A673 (cell line): Measurements from ENCODE around the gene RHOV. TPM values are rescaled to one million over a fixed set of nuclear protein-coding genes. Genes with fewer than 3 reads are reported as not detected.
A peak's percentile ranks its signal among the peaks of the same experiment; 100 is the strongest.

Source experiments
- BruUV-seq: library from RNA; stranded (reverse); fragments of 400-500 nt; replicated peaks from 2 replicates; lab custom pipeline; 2021; lab: Mats Ljungman, UMichigan
- CTCF ChIA-PET: fragments of 300-600 bp; sonication (Branson Sonifier 250); formaldehyde crosslinking; loops from one replicate; lab custom pipeline; 2022; ENCODE audit warnings: antibody characterized with exemption; lab: Charles Lee
- POLR2A ChIA-PET: fragments of 300-600 bp; sonication (Branson Sonifier 250); formaldehyde crosslinking; loops from one replicate; lab custom pipeline; 2022; ENCODE audit warnings: antibody characterized with exemption; ENCODE audit not compliant: low non-redundant PET; lab: Charles Lee
- DNase-seq: peaks from one replicate; pipeline ENCODE4 v3.0.0-alpha.2; 2015; ENCODE audit warnings: low spot score
- H3K27ac ChIP-seq: fragments of 200-600 bp; sonication (generic); 2 replicates; pipeline ENCODE4 v1.5.1; 2016; ENCODE audit warnings: mixed run types, low read depth, mild to moderate bottlenecking, mixed read lengths, antibody characterized with exemption, low read length; ENCODE audit not compliant: poor library complexity, severe bottlenecking
- H3K27me3 ChIP-seq: fragments of 200-600 bp; sonication (generic); replicated peaks from 2 replicates; pipeline ENCODE4 v1.6.1; 2017; ENCODE audit warnings: mixed run types, low read depth, mild to moderate bottlenecking, mixed read lengths, antibody characterized with exemption, low read length; ENCODE audit not compliant: insufficient read depth, poor library complexity
- H3K36me3 ChIP-seq: fragments of 200-600 bp; sonication (generic); 2 replicates; pipeline ENCODE4 v1.6.1; 2016; ENCODE audit warnings: mixed run types, mild to moderate bottlenecking, mixed read lengths, antibody characterized with exemption, low read length; ENCODE audit not compliant: insufficient read depth, poor library complexity, severe bottlenecking
- H3K4me1 ChIP-seq: fragments of 200-600 bp; sonication (generic); 2 replicates; pipeline ENCODE4 v1.6.1; 2017; ENCODE audit warnings: mixed run types, mild to moderate bottlenecking, mixed read lengths, antibody characterized with exemption, low read length; ENCODE audit not compliant: insufficient read depth, poor library complexity, severe bottlenecking
- H3K4me3 ChIP-seq: fragments of 200-600 bp; sonication (generic); 2 replicates; pipeline ENCODE4 v1.5.1; 2016; ENCODE audit warnings: low read depth, mixed run types, mild to moderate bottlenecking, mixed read lengths, low read length; ENCODE audit not compliant: poor library complexity, severe bottlenecking
- H3K9me3 ChIP-seq: fragments of 200-600 bp; sonication (generic); 2 replicates; pipeline ENCODE4 v1.6.1; 2016; ENCODE audit warnings: mixed run types, low read depth, mild to moderate bottlenecking, mixed read lengths, antibody characterized with exemption, low read length; ENCODE audit not compliant: poor library complexity, severe bottlenecking
- CTCF ChIP-seq: fragments of 300-800, 200-600 bp; sonication (generic); conservative IDR thresholded peaks from 2 replicates; pipeline ENCODE4 v1.5.1; 2017; ENCODE audit warnings: low read depth, mild to moderate bottlenecking, antibody characterized with exemption, low read length, moderate library complexity, mixed read lengths
- EZH2 ChIP-seq: fragments of 200-600 bp; sonication (generic); IDR thresholded peaks from 2 replicates; pipeline ENCODE4 v1.6.1; 2017; ENCODE audit warnings: borderline replicate concordance, low read depth, mild to moderate bottlenecking, mixed read lengths, antibody characterized with exemption, low read length; ENCODE audit not compliant: poor library complexity, severe bottlenecking
- intact Hi-C: fragments of 100-400 bp; cut with micrococcal nuclease; formaldehyde crosslinking; loops from one replicate; pipeline ENCODE4 v1.10.0; 2022; ENCODE audit not compliant: unreplicated experiment
- total RNA-seq: library from RNA; stranded (reverse); gene quantifications from 2 replicates; pipeline ENCODE4 v1.2.3, GENCODE V29; 2021

RHOV gene
- total RNA-seq, 1 experiment from 2014 or later = 1.6 TPM

DNA sequence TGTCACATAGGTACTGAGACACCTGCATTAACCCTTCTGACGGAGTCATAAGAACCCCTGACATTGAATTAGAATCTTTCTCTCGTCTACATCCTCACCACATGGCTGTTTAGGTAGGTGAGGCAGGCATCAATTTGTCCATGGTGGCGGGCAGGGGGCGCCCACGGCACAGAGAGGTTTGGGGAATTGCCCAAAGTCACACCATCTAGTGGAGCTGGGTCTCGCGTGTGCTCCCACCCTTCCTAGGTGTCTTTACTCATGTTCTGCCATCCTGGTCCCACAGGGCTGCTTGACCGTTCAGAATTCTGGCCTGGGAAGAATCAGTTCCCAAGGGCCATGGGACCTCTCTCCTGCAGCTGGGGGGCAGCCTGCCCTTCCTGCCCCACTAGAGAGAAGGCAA lies 40.5 kb upstream of the RHOV start:
- H3K36me3 ChIP-seq = no peaks in the 10 kb centered on the region
- no peaks in the 10 kb centered on the region for H3K27me3 ChIP-seq
- TF ChIP-seq EZH2 = no peak
- TF ChIP-seq CTCF = peak; percentile 50
- no peak overlapping the region for H3K4me3 ChIP-seq
- no peaks in the 10 kb centered on the region for H3K9me3 ChIP-seq
- ChIA-PET CTCF (interaction anchor here (1.0 kb wide), 1 partner anchor 16 kb away, joined by 4 read pairs; no protein-coding TSS in a partner anchor), POLR2A (no interaction called here)
- BruUV-seq = no TSS peak
- intact Hi-C loops = no loop called here
- DNase-seq = no peak
- H3K4me1 ChIP-seq = peaks cover 5% of the 10 kb centered on the region
- no peak overlapping the region for H3K27ac ChIP-seq

- no peak for TF ChIP-seq CTCF
- TF ChIP-seq EZH2 = no peak
- H3K36me3 ChIP-seq = no peaks in the 10 kb centered on the region
- POLR2A ChIA-PET = no interaction called here
- H3K4me3 ChIP-seq = no peak overlapping the region
- no peak overlapping the region for H3K27ac ChIP-seq
- no peak for DNase-seq
- CTCF ChIA-PET = interaction anchor here (1.0 kb wide), 1 partner anchor 16 kb away, joined by 4 read pairs; no protein-coding TSS in a partner anchor
- intact Hi-C loops = no loop called here
- H3K27me3 ChIP-seq = no peaks in the 10 kb centered on the region
- no TSS peak for BruUV-seq
- peaks cover 5% of the 10 kb centered on the region for H3K4me1 ChIP-seq
- H3K9me3 ChIP-seq = no peaks in the 10 kb centered on the region
Observed at GRCh38 chr15:40914013-40914412, 40.0 kb upstream of the RHOV start.

GRCh38 chr15:40912478-40912877 lies 38.4 kb upstream of the RHOV start:
- intact Hi-C loops = no loop called here
- peaks cover 7% of the 10 kb centered on the region for H3K4me1 ChIP-seq
- BruUV-seq = no TSS peak
- ChIA-PET POLR2A (no interaction called here), CTCF (no interaction called here)
- H3K27ac ChIP-seq = no peak overlapping the region
- H3K9me3 ChIP-seq = no peaks in the 10 kb centered on the region
- no peaks in the 10 kb centered on the region for H3K36me3 ChIP-seq
- no peaks in the 10 kb centered on the region for H3K27me3 ChIP-seq
- DNase-seq = no peak
- no peak overlapping the region for H3K4me3 ChIP-seq
- TF ChIP-seq CTCF (no peak), EZH2 (no peak)
